Endothelial cell of umbilical vein (primary cell): ENCODE measurements around the gene OSBP2. TPM values are rescaled to one million over a fixed set of nuclear protein-coding genes. Genes with fewer than 3 reads are reported as not detected.

Experiments used
- BruUV-seq: library from RNA; stranded (reverse); fragments of 400-500 nt; replicated peaks from 2 replicates; lab custom pipeline; 2021; lab: Mats Ljungman, UMichigan
- CTCF ChIA-PET: fragments of 300-600, 350-600 bp; sonication (Branson Sonifier 250); formaldehyde crosslinking; loops from one replicate; lab custom pipeline; 2021; ENCODE audit warnings: antibody characterized with exemption, inconsistent platforms; lab: Charles Lee
- POLR2A ChIA-PET: fragments of 300-600, 350-600 bp; sonication (Branson Sonifier 250); formaldehyde crosslinking; loops from one replicate; lab custom pipeline; 2021; ENCODE audit warnings: antibody characterized with exemption, inconsistent platforms; lab: Charles Lee
- DNase-seq: peaks from one replicate; pipeline ENCODE4 v3.0.0-alpha.2; 2011; ENCODE audit warnings: low read depth, low spot score
- FAIRE-seq: peaks from 2 replicates; lab custom pipeline; 2011; peaks lifted over from hg19 to GRCh38; lab: Jason Lieb, UNC
- H2AFZ ChIP-seq: 2 replicates; pipeline ENCODE4 v1.6.0; 2012; ENCODE audit warnings: low read depth, low read length, control low read depth, inconsistent platforms
- H3K27ac ChIP-seq: 2 replicates; pipeline ENCODE4 v1.5.1; 2011; ENCODE audit warnings: low read depth, mild to moderate bottlenecking, control low read depth, low read length, moderate library complexity; ENCODE audit not compliant: insufficient read depth
- H3K27me3 ChIP-seq, 2 experiments: 2 replicates each; pipeline versions ENCODE4 v1.6.0 to v1.6.1; 2011; ENCODE audit warnings: low read length in 2 of 2, mixed read lengths in 1 of 2; ENCODE audit not compliant: control insufficient read depth in 2 of 2, insufficient read depth in 2 of 2
- H3K36me3 ChIP-seq, 2 experiments: 2 replicates in 1 of 2; 3 replicates in 1 of 2; pipeline ENCODE4 v1.5.1; 2011; ENCODE audit warnings: low read length in 2 of 2, mild to moderate bottlenecking in 1 of 2, moderate library complexity in 1 of 2; ENCODE audit not compliant: control insufficient read depth in 2 of 2, insufficient read depth in 2 of 2; ENCODE audit errors: extremely low read depth in 1 of 2
- H3K4me1 ChIP-seq: 3 replicates; pipeline ENCODE4 v1.5.1; 2011; ENCODE audit warnings: mild to moderate bottlenecking, low read length; ENCODE audit not compliant: control insufficient read depth, insufficient read depth; ENCODE audit errors: extremely low read depth
- H3K4me2 ChIP-seq: 2 replicates; pipeline ENCODE4 v1.6.1; 2011; ENCODE audit warnings: low read length, control low read depth, mixed read lengths; ENCODE audit not compliant: insufficient read depth
- H3K4me3 ChIP-seq, 3 experiments: fragments of 200-600 bp in 1 of 3; sonication (generic), shearing (Covaris generic) in 1 of 3; replicated peaks in 1 of 3; 2 replicates each; pipeline ENCODE4 v1.5.1; 2011 to 2016; ENCODE audit warnings: control low read depth in 3 of 3, low read length in 3 of 3, mild to moderate bottlenecking in 2 of 3, inconsistent platforms in 1 of 3, low read depth in 1 of 3, moderate library complexity in 1 of 3; ENCODE audit not compliant: insufficient read depth in 1 of 3
- H3K79me2 ChIP-seq: 2 replicates; pipeline ENCODE4 v1.6.0; 2012; ENCODE audit warnings: low read length, inconsistent platforms; ENCODE audit not compliant: control insufficient read depth, insufficient read depth
- H3K9ac ChIP-seq: replicated peaks from 2 replicates; pipeline ENCODE3; 2011; ENCODE audit warnings: low read length, control low read depth; ENCODE audit not compliant: insufficient read depth; ENCODE audit errors: extremely low read depth
- H3K9me1 ChIP-seq: replicated peaks from 3 replicates; pipeline ENCODE4 v1.6.0; 2011; ENCODE audit warnings: mild to moderate bottlenecking, low read length; ENCODE audit not compliant: control insufficient read depth, insufficient read depth; ENCODE audit errors: extremely low read depth
- H3K9me3 ChIP-seq: replicated peaks from 2 replicates; pipeline ENCODE4 v1.5.1; 2012; ENCODE audit warnings: low read length, inconsistent platforms; ENCODE audit not compliant: control insufficient read depth, insufficient read depth
- H4K20me1 ChIP-seq: replicated peaks from 2 replicates; pipeline ENCODE3; 2011; ENCODE audit warnings: mild to moderate bottlenecking, low read length; ENCODE audit not compliant: control insufficient read depth, insufficient read depth; ENCODE audit errors: extremely low read depth
- EZH2 ChIP-seq: IDR thresholded peaks from 2 replicates; pipeline ENCODE4 v1.6.1; 2012; ENCODE audit warnings: borderline replicate concordance, low read depth, mild to moderate bottlenecking, moderate library complexity, low read length, inconsistent platforms; ENCODE audit not compliant: severe bottlenecking
- GATA2 ChIP-seq: IDR thresholded peaks from 2 replicates; pipeline ENCODE4 v1.7.0; 2011; ENCODE audit warnings: low read depth, mild to moderate bottlenecking, moderate library complexity, mixed read lengths, low read length; ENCODE audit not compliant: insufficient read length, insufficient read depth
- JUN ChIP-seq: IDR thresholded peaks from 2 replicates; pipeline ENCODE4 v1.6.1; 2011; ENCODE audit warnings: borderline replicate concordance, low read depth; ENCODE audit not compliant: insufficient read length, insufficient read depth
- POLR2A ChIP-seq: IDR thresholded peaks from 2 replicates; pipeline ENCODE4 v1.6.1; 2012; ENCODE audit warnings: low read depth, mild to moderate bottlenecking, control low read depth, low read length
- dilution Hi-C: fragments of 300-500 bp; cut with MboI; formaldehyde crosslinking; loops from one replicate; pipeline ENCODE4 v1.15.0; 2019; ENCODE audit warnings: low sequenced_read_pairs; ENCODE audit not compliant: extremely low pct_ligation_motif_present
- intact Hi-C: fragments of 100-400 bp; cut with micrococcal nuclease; formaldehyde crosslinking; loops from one replicate; pipeline ENCODE4 v1.10.0; 2022
- polyA plus RNA-seq, 4 experiments: library from polyadenylated mRNA; depleted of rRNA in 3 of 4; stranded (reverse) in 3 of 4; unstranded in 1 of 4; fragments of >200 nt; gene quantifications; 2 replicates each; pipeline versions ENCODE4 v1.2.1 to v1.2.3, GENCODE V29; 2011 to 2012; ENCODE audit warnings: missing spikeins in 1 of 4
- total RNA-seq: library from RNA; stranded (reverse); gene quantifications from 2 replicates; pipeline ENCODE4 v1.2.3, GENCODE V29; 2021
- TF ChIP-seq, protein P1 (sequence below), 2 donors: IDR thresholded peaks; 1 replicate in 1 of 2; 2 replicates in 1 of 2; pipeline ENCODE4 v1.5.1; 2011; ENCODE audit warnings: low read length in 2 of 2, mild to moderate bottlenecking in 2 of 2, moderate library complexity in 2 of 2, control low read depth in 1 of 2, inconsistent platforms in 1 of 2, low read depth in 1 of 2; ENCODE audit not compliant: insufficient read depth in 1 of 2; ENCODE audit errors: extremely low read depth in 1 of 2

Gene OSBP2
- total and polyA plus RNA-seq, 2 donors (not counting 3 experiments of a cell fraction or from before 2014, with no cell fraction given): 4.1 to 7.5 TPM

DNA sequence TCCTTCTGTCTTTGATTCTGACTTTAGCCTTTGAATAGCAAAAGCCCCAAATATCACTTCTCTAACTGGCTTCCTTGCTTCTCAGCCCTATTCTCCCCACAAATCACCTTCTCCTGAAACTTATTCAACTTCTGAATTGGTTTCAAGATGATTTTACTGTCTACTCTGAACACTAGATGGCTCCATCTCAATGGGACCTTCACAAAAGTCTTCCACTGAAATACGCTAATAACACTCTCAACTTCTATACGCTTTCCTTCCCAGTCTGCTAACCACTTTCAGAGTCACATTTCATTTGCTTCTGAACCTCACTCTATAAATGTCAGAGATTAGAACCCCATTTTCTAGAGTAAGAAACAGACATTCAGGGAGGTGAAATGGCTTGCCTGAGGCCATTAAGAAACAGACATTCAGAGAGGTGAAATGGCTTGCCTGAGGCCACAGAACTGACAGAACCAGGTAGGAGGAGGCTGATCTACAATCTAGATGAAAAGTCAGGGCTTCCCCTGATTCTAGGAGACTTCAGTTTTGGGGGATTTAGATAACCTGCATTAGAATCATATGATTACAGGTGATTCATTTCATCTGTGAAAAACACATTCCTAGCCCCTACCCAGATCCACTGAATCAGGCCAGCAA is 253.3 kb downstream of the OSBP2 start:
- Histone ChIP-seq H3K9me3 (no peaks in the 10 kb centered on the region), H3K79me2 (no peaks in the 10 kb centered on the region), H3K4me1 (no peaks in the 10 kb centered on the region), H2AFZ (no peak overlapping the region), H3K9ac (no peak overlapping the region), H3K4me2 (no peak overlapping the region), H3K36me3 (peaks cover 20 to 49% of the 10 kb centered on the region in 2 experiments), H4K20me1 (no peaks in the 10 kb centered on the region), H3K4me3 (no peak overlapping the region), H3K27ac (no peak overlapping the region), H3K27me3 (no peaks in the 10 kb centered on the region), H3K9me1 (no peaks in the 10 kb centered on the region)
- dilution Hi-C loops (no loop called here), intact Hi-C loops (loop anchor here (1.0 to 5.0 kb wide), 3 partner anchors 137 to 284 kb away; no protein-coding TSS in a partner anchor)
- POLR2A ChIA-PET: interaction anchor here (0.6 kb wide), 1 partner anchor 139 kb away, joined by 3 read pairs; no protein-coding TSS in a partner anchor
- CTCF ChIA-PET: interaction anchor here (0.9 to 6.1 kb wide), 13 partner anchors 18 to 282 kb away, joined by 3 to 150 read pairs (median 7); partner anchors contain the start of genes MORC2 and TUG1
- TF ChIP-seq JUN (no peak), GATA2 (no peak), EZH2 (no peak), POLR2A (no peak)
- TF ChIP-seq, protein P1, sequence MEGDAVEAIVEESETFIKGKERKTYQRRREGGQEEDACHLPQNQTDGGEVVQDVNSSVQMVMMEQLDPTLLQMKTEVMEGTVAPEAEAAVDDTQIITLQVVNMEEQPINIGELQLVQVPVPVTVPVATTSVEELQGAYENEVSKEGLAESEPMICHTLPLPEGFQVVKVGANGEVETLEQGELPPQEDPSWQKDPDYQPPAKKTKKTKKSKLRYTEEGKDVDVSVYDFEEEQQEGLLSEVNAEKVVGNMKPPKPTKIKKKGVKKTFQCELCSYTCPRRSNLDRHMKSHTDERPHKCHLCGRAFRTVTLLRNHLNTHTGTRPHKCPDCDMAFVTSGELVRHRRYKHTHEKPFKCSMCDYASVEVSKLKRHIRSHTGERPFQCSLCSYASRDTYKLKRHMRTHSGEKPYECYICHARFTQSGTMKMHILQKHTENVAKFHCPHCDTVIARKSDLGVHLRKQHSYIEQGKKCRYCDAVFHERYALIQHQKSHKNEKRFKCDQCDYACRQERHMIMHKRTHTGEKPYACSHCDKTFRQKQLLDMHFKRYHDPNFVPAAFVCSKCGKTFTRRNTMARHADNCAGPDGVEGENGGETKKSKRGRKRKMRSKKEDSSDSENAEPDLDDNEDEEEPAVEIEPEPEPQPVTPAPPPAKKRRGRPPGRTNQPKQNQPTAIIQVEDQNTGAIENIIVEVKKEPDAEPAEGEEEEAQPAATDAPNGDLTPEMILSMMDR (IDR thresholded peaks at IDR 0.05; ENCODE audit: extremely low read depth in 1 of 2, insufficient read depth in 1 of 2, low read depth in 1 of 2, low read length in 2 of 2): peak; percentile 16 to 40
- peak; percentile 59 for FAIRE-seq
- BruUV-seq: no TSS peak
- DNase-seq: peak; percentile 63
